C4-2B (cell line): ENCODE measurements around the gene ZNF532.
A peak's percentile ranks its signal among the peaks of the same experiment; 100 is the strongest.

ENCODE experiments used
- H3K27ac ChIP-seq: fragments of 450-650 bp; 2 replicates; pipeline ENCODE4 v1.5.1; 2017
- ZFX ChIP-seq: fragments of 450-650 bp; IDR thresholded peaks from 2 replicates; pipeline ENCODE4 v1.6.1; 2017
- TF ChIP-seq, protein P1 (sequence below): fragments of 450-650 bp; conservative IDR thresholded peaks from 2 replicates; pipeline ENCODE4 v1.5.1; 2017; ENCODE audit warnings: mild to moderate bottlenecking

ZNF532 gene

DNA sequence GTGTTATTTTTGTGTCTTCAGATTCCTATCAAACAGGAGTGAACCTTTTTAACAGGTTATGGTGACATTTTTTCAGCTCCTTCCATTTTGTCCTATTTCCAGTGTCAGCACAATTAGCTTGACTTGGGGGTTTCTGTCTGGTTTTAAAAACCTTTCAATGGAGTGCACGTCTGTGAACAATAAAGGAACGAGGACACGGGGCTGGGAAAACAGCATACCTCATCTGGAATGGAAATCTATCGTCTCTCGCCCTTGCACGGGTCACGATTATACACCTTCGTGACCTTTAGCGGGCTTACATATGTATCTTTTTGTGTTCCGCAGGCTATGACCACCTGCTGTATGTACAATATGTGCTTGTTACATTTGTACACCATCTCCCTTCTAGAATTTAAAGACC, 2.3 kb upstream of the ZNF532 start:
- TF ChIP-seq ZFX = no peak
- TF ChIP-seq, protein P1, sequence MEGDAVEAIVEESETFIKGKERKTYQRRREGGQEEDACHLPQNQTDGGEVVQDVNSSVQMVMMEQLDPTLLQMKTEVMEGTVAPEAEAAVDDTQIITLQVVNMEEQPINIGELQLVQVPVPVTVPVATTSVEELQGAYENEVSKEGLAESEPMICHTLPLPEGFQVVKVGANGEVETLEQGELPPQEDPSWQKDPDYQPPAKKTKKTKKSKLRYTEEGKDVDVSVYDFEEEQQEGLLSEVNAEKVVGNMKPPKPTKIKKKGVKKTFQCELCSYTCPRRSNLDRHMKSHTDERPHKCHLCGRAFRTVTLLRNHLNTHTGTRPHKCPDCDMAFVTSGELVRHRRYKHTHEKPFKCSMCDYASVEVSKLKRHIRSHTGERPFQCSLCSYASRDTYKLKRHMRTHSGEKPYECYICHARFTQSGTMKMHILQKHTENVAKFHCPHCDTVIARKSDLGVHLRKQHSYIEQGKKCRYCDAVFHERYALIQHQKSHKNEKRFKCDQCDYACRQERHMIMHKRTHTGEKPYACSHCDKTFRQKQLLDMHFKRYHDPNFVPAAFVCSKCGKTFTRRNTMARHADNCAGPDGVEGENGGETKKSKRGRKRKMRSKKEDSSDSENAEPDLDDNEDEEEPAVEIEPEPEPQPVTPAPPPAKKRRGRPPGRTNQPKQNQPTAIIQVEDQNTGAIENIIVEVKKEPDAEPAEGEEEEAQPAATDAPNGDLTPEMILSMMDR = no peak
- peak overlapping the region; percentile 100 for H3K27ac ChIP-seq

DNA sequence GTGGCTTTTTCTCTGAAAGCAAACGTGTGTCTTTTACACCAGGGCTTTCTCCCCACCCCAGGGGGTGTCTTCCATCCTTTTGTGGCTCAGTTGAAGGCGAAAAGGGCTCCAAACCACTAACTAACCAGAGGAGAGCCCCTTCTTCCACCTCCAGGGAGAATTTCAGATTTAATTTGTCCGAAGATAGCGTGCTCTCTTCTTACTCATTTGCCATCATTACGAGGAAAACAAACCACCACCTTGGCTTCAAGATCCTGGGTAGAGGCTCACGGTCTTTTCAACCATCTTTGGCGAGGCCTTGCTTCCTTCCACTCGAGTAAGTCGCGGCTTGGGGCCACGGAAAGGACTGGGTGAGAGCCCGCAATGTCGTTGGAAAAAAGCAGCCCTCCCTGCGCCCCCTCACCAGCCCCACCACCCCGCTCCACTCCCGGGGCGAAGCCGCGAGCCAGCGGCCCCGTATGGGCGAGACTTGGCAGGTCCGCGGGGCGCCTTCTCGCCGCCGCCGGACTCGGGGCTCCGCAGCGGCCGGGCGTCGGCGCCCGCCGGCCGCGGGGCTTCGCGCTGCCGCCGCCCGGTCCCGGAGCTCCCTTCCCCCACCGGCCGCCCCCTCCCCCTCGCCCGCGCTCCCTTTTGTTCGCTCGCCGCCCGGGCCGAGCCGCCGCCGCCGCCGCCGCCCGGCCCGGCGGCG, 1.7 kb upstream of the ZNF532 start:
- H3K27ac ChIP-seq = peak overlapping the region; percentile 100
- no peak for TF ChIP-seq ZFX
- TF ChIP-seq, protein P1 = no peak

DNA sequence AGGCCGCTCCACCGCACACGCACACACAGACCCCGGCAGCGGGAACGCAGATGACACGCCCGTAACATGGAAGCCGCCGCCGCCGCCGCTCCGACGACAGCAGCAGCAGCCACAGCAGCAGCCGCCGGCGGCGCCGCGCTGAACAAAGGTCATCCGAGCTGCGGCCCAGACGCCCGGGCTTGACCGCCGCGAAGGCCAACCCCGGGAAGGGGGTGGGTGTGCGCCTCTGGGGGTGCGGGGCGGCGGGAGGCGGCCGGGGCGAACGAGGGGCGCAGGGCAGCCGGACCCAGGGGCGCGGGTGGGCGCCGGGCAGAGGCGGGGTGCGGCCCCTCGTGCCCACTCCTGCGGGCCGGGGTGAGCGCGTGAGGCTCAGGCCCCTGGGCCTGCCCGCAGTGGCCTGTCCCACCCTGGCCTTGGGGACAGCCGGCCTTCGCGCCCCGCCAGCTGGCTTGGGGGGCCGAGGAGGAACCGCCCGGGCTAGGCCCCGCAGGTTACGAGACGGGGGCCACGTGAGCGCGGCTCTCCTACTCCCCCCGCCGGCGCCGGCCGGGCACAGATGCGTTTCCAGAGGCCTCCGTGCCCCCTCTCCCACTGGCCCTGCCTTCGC, 1.0 kb upstream of the ZNF532 start:
- peak overlapping the region; percentile 100 for H3K27ac ChIP-seq
- TF ChIP-seq, protein P1 = no peak
- TF ChIP-seq ZFX = peak; percentile 96

DNA sequence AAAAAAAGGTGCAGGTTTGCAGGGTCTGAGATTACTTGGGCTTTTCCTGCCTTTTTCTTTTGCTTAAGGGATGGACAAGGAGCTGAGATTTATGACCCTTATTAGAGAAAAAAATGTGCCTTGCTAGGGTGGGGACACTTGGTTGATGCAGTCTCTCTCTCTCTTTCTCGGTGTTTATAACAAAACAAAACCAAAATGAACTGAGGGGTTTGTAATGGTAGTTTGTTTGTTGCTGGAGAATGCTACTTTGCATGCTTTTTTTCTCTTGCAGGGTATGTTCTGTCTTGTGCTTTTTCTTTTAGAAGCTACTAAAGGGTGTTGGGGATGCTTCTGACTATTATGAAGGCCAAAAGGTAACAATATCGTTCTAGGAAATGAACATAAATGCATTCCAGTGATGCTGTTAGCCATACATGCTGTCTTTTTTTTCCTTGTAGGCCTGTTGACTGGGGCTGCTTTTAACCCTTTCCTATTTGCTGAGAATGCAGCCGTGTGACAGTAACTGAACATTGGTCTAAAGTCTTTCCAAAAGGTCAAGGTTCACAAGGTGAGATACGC, 435 bp downstream of the ZNF532 start:
- peak overlapping the region; percentile 100 for H3K27ac ChIP-seq
- TF ChIP-seq ZFX = no peak
- TF ChIP-seq, protein P1 = no peak

DNA sequence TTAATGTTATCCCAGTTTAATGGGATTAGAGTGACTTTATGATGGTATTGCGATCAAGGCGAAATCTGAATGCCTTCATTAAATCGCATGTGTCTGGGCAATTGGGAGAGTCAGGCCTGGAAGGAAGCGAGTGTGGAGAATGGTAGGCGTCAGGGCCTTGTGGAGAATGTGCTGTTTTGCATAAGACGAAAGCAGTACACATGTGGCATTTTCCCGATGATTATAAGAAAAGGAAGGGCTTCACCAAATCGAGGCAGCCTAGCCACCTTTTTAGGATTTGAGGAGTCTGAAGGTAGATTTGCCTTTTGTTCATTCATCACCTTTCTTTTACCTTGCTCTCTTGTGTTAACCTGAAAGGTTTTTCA, 1.0 kb downstream of the ZNF532 start:
- no peak overlapping the region; the same call in 1 of the 2 replicates for H3K27ac ChIP-seq
- no peak for TF ChIP-seq ZFX
- TF ChIP-seq, protein P1 = no peak

DNA sequence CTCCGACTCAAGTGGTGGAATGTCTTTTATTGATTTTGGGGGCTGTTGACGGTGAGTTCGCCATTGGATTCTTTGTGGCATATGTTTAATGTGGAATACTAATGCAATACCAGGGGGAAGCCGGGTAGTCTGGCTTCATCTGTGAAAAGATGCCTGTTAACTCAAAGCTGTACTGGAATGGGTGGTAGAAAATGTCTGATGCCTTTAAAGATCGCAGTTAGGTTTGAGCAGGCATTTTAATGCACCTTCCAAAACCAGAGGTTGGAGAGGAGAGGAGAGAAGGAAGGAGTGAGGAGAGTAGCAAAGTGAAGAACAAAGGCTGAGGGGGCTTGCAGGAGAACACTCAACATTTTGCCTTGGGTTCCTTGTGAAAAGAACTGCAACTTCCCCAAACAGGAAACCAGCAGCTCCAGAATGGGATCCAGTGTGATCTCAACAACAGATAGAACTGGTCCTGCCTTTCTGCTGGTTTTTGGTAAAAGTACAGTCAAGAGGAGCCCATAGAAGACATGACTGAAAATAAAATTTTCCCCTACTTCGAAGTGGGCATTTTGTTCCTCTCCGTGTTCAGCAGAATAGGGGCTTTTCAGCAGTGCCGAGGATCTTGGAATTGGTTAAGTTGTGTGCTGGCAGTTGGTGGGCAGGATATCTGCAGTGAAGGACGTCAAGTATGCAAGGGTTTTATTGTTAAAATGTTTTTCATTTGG, 1.5 kb downstream of the ZNF532 start:
- H3K27ac ChIP-seq = no peak overlapping the region; the same call in 1 of the 2 replicates
- TF ChIP-seq, protein P1 = no peak
- no peak for TF ChIP-seq ZFX

DNA sequence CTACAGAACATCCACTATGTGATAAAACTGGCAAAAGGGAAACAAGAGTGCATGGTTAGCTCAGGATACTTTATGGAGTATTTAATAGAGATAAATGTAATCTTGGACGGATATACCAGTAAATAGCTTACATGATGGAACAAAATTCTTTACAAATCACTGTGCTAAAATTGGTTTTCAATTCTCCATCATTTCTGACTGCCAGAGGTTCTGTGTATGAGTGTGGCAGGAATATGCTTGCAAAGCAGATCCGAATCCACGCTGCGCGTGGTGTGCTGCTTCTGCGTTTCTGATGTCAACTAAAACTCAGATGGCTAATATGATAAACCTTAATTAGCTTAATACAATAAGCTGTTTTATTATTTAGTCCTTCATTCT, 2.1 kb downstream of the ZNF532 start:
- H3K27ac ChIP-seq = no peak overlapping the region
- no peak for TF ChIP-seq ZFX
- TF ChIP-seq, protein P1 = no peak
